GM21423 (cell line): Measurements from ENCODE around the gene PBXIP1.

ENCODE experiments used
- ATAC-seq: cut with Tn5 transposase; IDR thresholded peaks from one replicate; pipeline ENCODE4 v1.9.1; 2021; ENCODE audit warnings: mild to moderate bottlenecking, moderate library complexity; ENCODE audit not compliant: unreplicated experiment

Gene PBXIP1

DNA sequence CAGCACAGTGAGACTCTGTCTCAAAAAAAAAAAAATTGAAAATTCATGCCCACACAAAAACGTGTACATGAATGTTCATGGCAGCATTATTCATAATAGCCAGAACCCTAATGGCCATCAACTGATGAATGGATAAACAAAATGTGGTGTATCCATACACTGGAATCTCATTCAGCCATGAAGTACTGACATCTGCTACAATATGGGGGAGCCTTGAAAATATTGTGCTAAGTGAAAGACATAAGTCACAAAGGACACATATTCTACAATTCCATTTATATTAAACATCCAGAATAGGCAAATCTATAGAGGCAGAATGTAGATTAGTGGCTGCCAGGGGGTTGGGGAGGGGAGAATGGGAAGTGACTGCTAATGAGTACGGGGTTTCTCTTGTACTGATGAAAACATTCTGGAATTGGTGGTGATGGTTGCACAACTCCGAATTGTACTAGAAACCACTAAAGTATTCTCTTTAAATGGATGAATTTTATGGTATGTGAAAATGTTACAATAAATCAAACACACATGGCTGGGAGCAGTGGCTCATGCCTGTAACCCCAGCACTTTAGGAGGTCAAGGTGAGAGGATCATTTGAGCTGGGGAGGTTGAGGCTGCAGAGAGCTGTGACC, 52.8 kb downstream of the PBXIP1 start:
- no peak for ATAC-seq

- no peak for ATAC-seq
These were observed 54.3 kb downstream of the PBXIP1 start for GRCh38 chr1:154901591-154901990.

- no peak for ATAC-seq
These were observed 56.9 kb downstream of the PBXIP1 start for GRCh38 chr1:154899041-154899440.

DNA sequence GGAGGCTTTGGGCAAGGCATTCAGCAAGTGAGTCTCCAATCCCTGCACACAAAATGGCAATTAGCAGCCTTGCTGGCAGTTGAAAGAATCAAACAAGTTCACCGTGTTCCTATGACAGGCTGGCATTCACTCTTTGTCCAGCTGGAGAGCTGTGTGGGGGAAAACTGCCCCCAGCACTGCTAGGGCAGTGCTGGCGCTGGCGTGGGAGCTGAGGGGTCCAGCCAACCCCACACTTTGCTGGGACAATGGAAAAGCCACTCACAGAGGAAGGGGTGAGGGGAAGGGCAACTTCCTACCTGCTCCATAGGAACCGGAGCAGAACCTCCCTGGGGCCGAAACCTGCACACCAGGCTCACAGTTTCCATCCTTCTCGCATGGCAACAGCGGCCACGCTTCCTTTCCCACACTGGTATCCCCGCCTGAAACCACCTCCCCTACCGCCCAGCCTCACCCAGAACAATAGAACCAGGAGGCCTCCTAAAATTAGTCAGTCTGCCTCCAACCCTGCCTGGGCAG, 59.1 kb downstream of the PBXIP1 start:
- ATAC-seq: no peak

- no peak for ATAC-seq
These were observed 60.1 kb downstream of the PBXIP1 start for GRCh38 chr1:154895798-154896197.
